ENCODE data around the gene RBMS2. TPM values are rescaled to one million over a fixed set of nuclear protein-coding genes. Genes with fewer than 3 reads are reported as not detected.

The RBMS2 gene
- polyA plus RNA-seq, 2 of the 4 experiments (the other 2 are of a cell fraction), result 13.3 to 46.4 TPM

DNA sequence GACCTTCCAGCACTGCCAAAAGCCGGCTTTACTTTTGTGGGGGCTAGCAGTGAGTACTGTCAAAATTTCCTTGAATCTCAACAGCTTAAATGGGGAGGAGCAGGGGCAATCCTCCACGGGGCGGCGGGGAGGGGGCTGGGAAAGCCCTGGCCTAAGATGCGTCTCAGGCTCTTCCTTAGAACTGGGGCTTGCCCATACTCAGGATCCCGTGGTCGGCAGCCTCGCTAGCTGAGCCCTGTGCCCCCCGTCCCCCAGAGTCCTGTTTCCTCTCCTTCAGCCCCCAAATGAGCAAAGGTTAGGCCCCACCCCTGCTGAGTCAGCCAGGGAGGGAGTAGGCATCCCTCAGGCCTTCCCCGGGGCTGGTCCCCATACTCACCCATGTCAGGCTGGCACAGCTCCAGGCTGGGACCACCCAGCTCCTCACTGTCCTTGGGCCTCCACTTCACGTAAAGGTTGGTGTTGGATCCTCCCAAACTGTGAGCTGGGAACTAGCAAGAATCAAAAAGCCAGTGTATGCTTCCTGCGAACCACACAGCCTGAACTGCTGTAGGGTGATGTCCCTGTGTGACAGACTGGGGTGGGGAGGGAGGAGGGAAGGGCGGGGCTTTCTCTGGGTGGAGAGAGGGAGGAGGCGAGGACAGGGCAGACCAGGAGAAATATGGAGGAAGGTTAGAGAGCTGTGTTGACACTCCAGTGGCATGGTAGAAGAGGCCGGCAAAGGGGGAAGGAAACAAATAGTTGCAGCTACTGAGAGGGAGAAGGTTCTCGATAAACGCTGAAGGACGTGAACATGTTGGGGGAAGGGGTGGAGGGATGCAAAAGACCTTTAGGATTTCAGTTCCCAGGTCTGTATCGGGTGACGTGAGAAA lies 114.4 kb downstream of the RBMS2 start:
- CTCF ChIA-PET, result interaction anchor here (0.5 to 4.3 kb wide), 66 partner anchors 8 to 926 kb away, joined by 3 to 74 read pairs (median 6); partner anchors contain the start of genes ATP5F1B, PTGES3 and RBMS2
- TF ChIP-seq ZFP36 (IDR thresholded peaks at IDR 0.05; ENCODE audit: borderline replicate concordance, partially characterized antibody) (no peak), CHD2 (IDR thresholded peaks at IDR 0.05; ENCODE audit: low read length, partially characterized antibody) (no peak), NR3C1 (IDR thresholded peaks at IDR 0.05) (no peak), KDM1A (IDR thresholded peaks at IDR 0.05; ENCODE audit: low read depth) (no peak), HEYL (CRISPR knock-in tag; IDR thresholded peaks at IDR 0.05) (no peak), REST (IDR thresholded peaks at IDR 0.05) (no peak), CEBPB (IDR thresholded peaks at IDR 0.05) (no peak), FOSL2 (IDR thresholded peaks at IDR 0.05) (no peak), FOSL2 (CRISPR knock-in tag; IDR thresholded peaks at IDR 0.05) (0 out of 2 replicates have a peak, but pooled peaks have one; percentile 22), RFX5 (IDR thresholded peaks at IDR 0.05) (no peak), CBX8 (IDR thresholded peaks at IDR 0.05) (no peak), EHF (CRISPR knock-in tag; IDR thresholded peaks at IDR 0.05) (no peak), POLR2A (IDR thresholded peaks at IDR 0.05; ENCODE audit: low read length) (peak; percentile 55), JUN (IDR thresholded peaks at IDR 0.05) (no peak; a peak in 2 of 5 replicates), MAX (IDR thresholded peaks at IDR 0.05) (peak; percentile 5; the same call in 1 of the 2 replicates), EHMT2 (IDR thresholded peaks at IDR 0.05; ENCODE audit: low read depth) (no peak), POLR2AphosphoS2 (conservative IDR thresholded peaks at IDR 0.05; ENCODE audit: low read length) (no peak), HES2 (IDR thresholded peaks at IDR 0.05) (no peak), USF2 (IDR thresholded peaks at IDR 0.05) (no peak), CHD4 (IDR thresholded peaks at IDR 0.05; ENCODE audit: borderline replicate concordance) (no peak), MYC (IDR thresholded peaks at IDR 0.05; ENCODE audit: borderline replicate concordance, low read length) (no peak), PBX3 (IDR thresholded peaks at IDR 0.05) (no peak), RARB (CRISPR knock-in tag; IDR thresholded peaks at IDR 0.05) (no peak), MAFK (IDR thresholded peaks at IDR 0.05; ENCODE audit: partially characterized antibody) (peak; percentile 72)
- TF ChIP-seq, protein P1, sequence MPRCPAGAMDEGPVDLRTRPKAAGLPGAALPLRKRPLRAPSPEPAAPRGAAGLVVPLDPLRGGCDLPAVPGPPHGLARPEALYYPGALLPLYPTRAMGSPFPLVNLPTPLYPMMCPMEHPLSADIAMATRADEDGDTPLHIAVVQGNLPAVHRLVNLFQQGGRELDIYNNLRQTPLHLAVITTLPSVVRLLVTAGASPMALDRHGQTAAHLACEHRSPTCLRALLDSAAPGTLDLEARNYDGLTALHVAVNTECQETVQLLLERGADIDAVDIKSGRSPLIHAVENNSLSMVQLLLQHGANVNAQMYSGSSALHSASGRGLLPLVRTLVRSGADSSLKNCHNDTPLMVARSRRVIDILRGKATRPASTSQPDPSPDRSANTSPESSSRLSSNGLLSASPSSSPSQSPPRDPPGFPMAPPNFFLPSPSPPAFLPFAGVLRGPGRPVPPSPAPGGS (IDR thresholded peaks at IDR 0.05), result peak; percentile 2; the same call in 1 of the 3 replicates
- TF ChIP-seq, protein P2, sequence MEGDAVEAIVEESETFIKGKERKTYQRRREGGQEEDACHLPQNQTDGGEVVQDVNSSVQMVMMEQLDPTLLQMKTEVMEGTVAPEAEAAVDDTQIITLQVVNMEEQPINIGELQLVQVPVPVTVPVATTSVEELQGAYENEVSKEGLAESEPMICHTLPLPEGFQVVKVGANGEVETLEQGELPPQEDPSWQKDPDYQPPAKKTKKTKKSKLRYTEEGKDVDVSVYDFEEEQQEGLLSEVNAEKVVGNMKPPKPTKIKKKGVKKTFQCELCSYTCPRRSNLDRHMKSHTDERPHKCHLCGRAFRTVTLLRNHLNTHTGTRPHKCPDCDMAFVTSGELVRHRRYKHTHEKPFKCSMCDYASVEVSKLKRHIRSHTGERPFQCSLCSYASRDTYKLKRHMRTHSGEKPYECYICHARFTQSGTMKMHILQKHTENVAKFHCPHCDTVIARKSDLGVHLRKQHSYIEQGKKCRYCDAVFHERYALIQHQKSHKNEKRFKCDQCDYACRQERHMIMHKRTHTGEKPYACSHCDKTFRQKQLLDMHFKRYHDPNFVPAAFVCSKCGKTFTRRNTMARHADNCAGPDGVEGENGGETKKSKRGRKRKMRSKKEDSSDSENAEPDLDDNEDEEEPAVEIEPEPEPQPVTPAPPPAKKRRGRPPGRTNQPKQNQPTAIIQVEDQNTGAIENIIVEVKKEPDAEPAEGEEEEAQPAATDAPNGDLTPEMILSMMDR (IDR thresholded peaks at IDR 0.05), result no peak
- POLR2A ChIA-PET, result interaction anchor here (0.7 to 3.9 kb wide), 10 partner anchors 10 to 532 kb away, joined by 3 to 57 read pairs (median 4); partner anchors contain the start of genes ATP5F1B, NACA, PA2G4 and PTGES3

More for the DNA sequence above, 114.4 kb downstream of the RBMS2 start:
- peak overlapping the region; percentile 97 for H3K4me2 ChIP-seq
- DNase-seq (ENCODE audit: low read depth in 1 of 2, low spot score in 1 of 2) (peak; percentile 91 to 96), FAIRE-seq (no peak), ATAC-seq (peak; percentile 75 to 87)
- H3K4me1 ChIP-seq, result peaks cover 40% of the 10 kb centered on the region
- WGBS (ENCODE audit: missing lambda C conversion rate), result under 1% methylated on average over 20 of the region's 20 CpGs
- H3K9me3 ChIP-seq, result no peaks in the 10 kb centered on the region
- H3K4me3 ChIP-seq, result peak overlapping the region; percentile 80
- peak overlapping the region; percentile 89 to 97 for H3K27ac ChIP-seq

Measured in A549 (cell line).